ENCODE measurements around the gene CYB5R4. TPM values are rescaled to one million over a fixed set of nuclear protein-coding genes. Genes with fewer than 3 reads are reported as not detected.
A peak's percentile ranks its signal among the peaks of the same experiment; 100 is the strongest.

CYB5R4 gene, protein sequence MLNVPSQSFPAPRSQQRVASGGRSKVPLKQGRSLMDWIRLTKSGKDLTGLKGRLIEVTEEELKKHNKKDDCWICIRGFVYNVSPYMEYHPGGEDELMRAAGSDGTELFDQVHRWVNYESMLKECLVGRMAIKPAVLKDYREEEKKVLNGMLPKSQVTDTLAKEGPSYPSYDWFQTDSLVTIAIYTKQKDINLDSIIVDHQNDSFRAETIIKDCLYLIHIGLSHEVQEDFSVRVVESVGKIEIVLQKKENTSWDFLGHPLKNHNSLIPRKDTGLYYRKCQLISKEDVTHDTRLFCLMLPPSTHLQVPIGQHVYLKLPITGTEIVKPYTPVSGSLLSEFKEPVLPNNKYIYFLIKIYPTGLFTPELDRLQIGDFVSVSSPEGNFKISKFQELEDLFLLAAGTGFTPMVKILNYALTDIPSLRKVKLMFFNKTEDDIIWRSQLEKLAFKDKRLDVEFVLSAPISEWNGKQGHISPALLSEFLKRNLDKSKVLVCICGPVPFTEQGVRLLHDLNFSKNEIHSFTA
- 1 to 10 TPM; 8.2 to 8.6 TPM for total RNA-seq

DNA sequence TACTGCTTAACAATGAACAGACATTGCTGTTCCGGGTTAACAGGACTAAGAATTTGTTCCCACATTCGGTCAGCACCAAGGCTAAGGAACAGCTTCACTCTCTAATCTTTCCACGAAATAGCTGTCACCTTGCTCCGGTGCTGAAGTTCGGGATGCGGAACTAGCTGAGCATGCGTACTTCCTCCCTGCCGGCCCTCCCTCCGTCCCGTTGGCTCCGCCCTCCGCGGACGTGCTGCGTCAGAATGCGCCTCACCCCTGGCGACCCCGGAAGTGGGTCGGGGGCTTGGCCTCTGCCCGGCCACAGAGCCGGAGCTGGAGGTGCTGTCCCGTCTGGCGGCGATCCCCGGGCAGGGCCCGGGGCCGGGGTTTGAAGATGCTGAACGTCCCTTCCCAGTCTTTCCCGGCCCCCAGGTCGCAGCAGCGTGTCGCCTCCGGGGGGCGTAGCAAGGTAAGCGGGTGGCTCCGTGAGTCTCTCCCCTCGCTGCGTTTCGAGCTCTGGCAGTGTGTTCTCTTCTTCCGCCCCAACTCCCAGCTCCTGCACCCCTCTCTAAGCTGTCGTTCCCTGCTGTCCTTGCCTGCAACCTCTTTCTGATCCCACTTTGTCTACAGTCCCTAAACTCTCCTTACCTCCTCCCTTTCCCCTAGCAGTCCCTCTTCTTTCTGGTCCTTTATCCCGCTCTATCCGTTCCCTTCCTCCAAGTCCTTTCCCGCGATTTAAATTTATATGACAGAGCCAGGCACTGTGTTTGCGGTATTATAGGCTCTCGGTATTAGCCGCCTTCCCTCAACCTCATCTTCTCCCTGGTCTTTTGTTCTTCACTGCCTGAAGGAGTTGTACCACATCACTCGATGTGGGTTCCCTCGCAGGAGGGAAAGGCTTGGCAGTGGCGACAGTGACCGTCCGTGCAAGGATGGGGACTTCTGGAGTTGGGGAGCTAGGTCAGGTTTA is at the start of gene CYB5R4:
Gene CYB5R4, plus strand, starts transcription at position 280 of the 949 bp plus-strand sequence. Its CDS starts 94 bp downstream, at position 374.
- Histone ChIP-seq H3K27ac (peak within 1 kb of the TSS; percentile 83 to 84), H3K4me1 (replicated peaks) (no peaks in the 10 kb centered on the region), H3K4me3 (peak within 1 kb of the TSS; percentile 48 to 79), H3K36me3 (no peaks in the 10 kb centered on the region), H3K9me3 (no peaks in the 10 kb centered on the region), H3K27me3 (replicated peaks; ENCODE audit: insufficient read depth) (no peaks in the 10 kb centered on the region)
- under 1% methylated on average over 51 of the region's 53 CpGs for WGBS
- TF ChIP-seq POLR2A (IDR thresholded peaks at IDR 0.05) (peak; percentile 92), POLR2AphosphoS5 (IDR thresholded peaks at IDR 0.05) (peak; percentile 94)
- TF ChIP-seq, protein P1, sequence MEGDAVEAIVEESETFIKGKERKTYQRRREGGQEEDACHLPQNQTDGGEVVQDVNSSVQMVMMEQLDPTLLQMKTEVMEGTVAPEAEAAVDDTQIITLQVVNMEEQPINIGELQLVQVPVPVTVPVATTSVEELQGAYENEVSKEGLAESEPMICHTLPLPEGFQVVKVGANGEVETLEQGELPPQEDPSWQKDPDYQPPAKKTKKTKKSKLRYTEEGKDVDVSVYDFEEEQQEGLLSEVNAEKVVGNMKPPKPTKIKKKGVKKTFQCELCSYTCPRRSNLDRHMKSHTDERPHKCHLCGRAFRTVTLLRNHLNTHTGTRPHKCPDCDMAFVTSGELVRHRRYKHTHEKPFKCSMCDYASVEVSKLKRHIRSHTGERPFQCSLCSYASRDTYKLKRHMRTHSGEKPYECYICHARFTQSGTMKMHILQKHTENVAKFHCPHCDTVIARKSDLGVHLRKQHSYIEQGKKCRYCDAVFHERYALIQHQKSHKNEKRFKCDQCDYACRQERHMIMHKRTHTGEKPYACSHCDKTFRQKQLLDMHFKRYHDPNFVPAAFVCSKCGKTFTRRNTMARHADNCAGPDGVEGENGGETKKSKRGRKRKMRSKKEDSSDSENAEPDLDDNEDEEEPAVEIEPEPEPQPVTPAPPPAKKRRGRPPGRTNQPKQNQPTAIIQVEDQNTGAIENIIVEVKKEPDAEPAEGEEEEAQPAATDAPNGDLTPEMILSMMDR (IDR thresholded peaks at IDR 0.05) = peak in 3 of 4 experiments; percentile 44 to 59 (median 54)
- DNase-seq (ENCODE audit: low spot score) = peak; percentile 94
- intact Hi-C loops (cut with DNase I) = no loop called here

DNA sequence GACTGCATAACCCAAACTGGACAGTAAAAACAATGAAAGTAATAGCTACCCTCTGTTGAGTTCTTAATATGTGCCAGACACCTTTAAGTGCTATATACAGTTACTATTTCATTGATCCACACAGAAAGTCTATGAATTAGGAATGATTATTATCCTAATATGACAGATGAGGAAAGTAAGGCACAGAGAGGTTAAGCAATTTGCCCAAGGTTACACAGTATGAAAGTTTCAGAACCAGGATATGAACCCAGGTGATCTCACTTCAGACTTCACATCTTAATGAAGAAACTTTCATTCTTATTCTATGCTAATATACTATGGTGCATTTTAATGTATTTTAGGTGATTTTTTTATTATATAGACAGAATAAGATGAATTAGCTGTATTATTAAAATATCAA is 46.9 kb upstream of the CYB5R4 start:
- H3K4me1 ChIP-seq (replicated peaks) = no peaks in the 10 kb centered on the region
- DNase-seq (ENCODE audit: low spot score) = no peak
- H3K27me3 ChIP-seq (replicated peaks; ENCODE audit: insufficient read depth) = no peaks in the 10 kb centered on the region
- H3K4me3 ChIP-seq = no peak overlapping the region
- intact Hi-C loops (cut with DNase I) = no loop called here
- TF ChIP-seq POLR2AphosphoS5 (IDR thresholded peaks at IDR 0.05) (no peak), POLR2A (IDR thresholded peaks at IDR 0.05) (no peak)
- TF ChIP-seq, protein P1 (IDR thresholded peaks at IDR 0.05) = no peak
- no peaks in the 10 kb centered on the region for H3K36me3 ChIP-seq
- H3K27ac ChIP-seq = no peak overlapping the region
- no peaks in the 10 kb centered on the region for H3K9me3 ChIP-seq

DNA sequence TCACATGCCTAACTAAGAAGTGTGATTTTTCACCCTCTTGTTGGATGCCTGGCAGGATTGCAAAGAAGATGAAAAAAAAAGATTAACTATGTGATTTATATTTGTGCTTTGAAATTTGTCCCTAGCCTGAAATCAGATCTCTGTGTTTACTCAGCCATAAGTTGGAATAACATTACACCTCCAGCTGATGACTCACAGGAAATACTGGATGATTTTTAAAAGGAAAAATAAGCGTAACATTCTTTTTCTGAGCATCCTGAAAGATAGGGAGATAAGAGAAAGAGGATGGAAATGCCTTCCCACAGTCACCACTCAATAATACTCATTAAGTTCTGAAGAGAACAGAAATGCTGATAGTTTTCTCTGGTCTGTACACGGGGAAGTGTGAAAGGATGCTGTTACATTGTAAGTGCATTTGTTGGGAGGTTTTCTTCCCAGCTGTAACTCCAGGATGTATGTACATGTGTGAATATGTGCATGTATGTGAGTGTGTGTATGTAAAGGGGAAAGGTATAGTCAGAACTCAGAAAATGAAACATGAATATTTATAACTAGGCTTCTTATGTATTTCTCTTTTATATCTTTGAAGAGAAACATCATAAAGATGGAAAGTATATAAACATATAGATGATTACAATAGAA is 43.7 kb upstream of the CYB5R4 start:
- 13% methylated on average over 2 of the region's 2 CpGs for WGBS
- no peak for TF ChIP-seq POLR2AphosphoS5 (IDR thresholded peaks at IDR 0.05)
- TF ChIP-seq POLR2A (IDR thresholded peaks at IDR 0.05) = no peak
- TF ChIP-seq, protein P1 (IDR thresholded peaks at IDR 0.05) = no peak
- Histone ChIP-seq H3K36me3 (no peaks in the 10 kb centered on the region), H3K27me3 (replicated peaks; ENCODE audit: insufficient read depth) (no peaks in the 10 kb centered on the region), H3K9me3 (no peaks in the 10 kb centered on the region), H3K4me1 (replicated peaks) (no peaks in the 10 kb centered on the region), H3K4me3 (no peak overlapping the region), H3K27ac (no peak overlapping the region)
- intact Hi-C loops (cut with DNase I) = no loop called here
- DNase-seq (ENCODE audit: low spot score) = no peak

DNA sequence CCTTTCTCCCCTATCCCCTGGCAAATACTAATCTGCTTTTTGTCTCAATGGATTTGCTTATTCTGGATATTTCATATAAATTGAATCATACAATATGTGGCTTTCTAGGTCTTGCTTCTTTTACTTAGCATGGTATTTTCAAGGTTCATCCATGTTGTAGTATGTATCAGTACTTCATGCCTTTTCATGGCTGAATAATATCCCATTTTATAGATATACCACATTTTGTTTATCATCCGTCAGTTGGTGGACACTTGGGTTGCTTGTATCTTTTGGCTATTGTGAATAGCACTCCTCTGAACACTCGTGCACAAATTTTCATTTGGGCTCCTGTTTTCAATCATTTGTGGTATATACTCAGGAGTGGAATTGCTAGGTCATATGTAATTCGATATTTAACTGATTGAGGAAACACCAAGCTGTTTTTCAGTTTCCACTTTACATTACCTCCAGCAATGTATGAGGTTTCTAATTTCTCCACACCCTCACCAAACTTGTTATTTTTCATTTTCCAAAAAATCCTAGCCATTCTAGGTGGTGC is 36.8 kb upstream of the CYB5R4 start:
- no peak overlapping the region for H3K4me3 ChIP-seq
- no peaks in the 10 kb centered on the region for H3K36me3 ChIP-seq
- 80% methylated on average over 3 of the region's 3 CpGs for WGBS
- intact Hi-C loops (cut with DNase I) = no loop called here
- no peaks in the 10 kb centered on the region for H3K4me1 ChIP-seq (replicated peaks)
- no peaks in the 10 kb centered on the region for H3K27me3 ChIP-seq (replicated peaks; ENCODE audit: insufficient read depth)
- no peak overlapping the region for H3K27ac ChIP-seq
- TF ChIP-seq, protein P1 (IDR thresholded peaks at IDR 0.05) = no peak
- no peak for TF ChIP-seq POLR2A (IDR thresholded peaks at IDR 0.05)
- no peak for TF ChIP-seq POLR2AphosphoS5 (IDR thresholded peaks at IDR 0.05)
- no peaks in the 10 kb centered on the region for H3K9me3 ChIP-seq
- DNase-seq (ENCODE audit: low spot score) = no peak

Measured in prostate gland (tissue), 2 donors.